ENCODE results near the gene CHRND. TPM values are rescaled to one million over a fixed set of nuclear protein-coding genes. Genes with fewer than 3 reads are reported as not detected.

Gene CHRND
- total RNA-seq (not detected), polyA plus RNA-seq (not detected)
- long read RNA-seq, donor 1: 0 reads
- long read RNA-seq, donor 2: 0 reads
- long read RNA-seq, donor 3: 0 reads

DNA sequence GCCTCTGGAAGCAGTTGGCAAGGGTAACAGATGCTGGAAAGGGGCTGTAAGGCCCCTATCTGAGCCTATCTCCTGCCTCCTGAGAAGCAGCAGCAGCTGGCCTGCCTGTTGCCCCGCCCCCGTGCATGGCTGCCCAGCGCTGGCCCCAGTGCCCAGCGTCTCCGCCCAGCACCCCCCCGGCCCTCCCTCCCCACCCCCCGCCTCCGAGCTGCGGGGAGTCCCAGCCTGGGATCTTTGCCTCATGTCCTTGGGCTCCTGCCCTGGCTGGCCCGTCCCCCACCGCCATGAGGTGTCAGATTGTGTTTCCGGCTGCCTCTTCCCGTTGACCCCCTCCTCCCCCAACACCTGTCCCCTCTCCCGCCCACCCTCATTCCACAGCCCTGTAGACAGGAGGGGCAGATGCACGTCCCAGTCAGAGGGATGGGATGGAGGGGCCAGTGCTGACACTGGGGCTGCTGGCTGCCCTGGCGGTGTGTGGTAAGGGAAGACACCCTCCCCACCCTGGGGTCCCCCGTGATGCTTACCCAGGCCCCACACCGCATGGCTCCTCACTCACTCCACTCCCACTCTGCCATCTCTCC, at the start of gene CHRND:
Gene CHRND (plus strand): TSS at position 370 of the 581 bp plus-strand sequence. CDS start 56 bp downstream, at position 426.
- ATAC-seq (peak; percentile 29 to 68 (median 46)), DNase-seq (peak in 3 of 5 donors; percentile 37 to 57 (median 50))
- 9 to 29% (median 13%) methylated on average over 10 to 18 of the region's 18 CpGs for WGBS, 4 donors
- H3K36me3 ChIP-seq: no peaks in the 10 kb centered on the region
- intact Hi-C loops (cut with DNase I): loop anchor here in 4 of 10 donors (10.0 kb wide), 1 partner anchor 621 kb away; no protein-coding TSS in a partner anchor
- no peak within 1 kb of the TSS for H3K4me3 ChIP-seq
- no peaks in the 10 kb centered on the region for H3K9me3 ChIP-seq
- TF ChIP-seq POLR2A (IDR thresholded peaks at IDR 0.05): no peak
- TF ChIP-seq, protein P1, sequence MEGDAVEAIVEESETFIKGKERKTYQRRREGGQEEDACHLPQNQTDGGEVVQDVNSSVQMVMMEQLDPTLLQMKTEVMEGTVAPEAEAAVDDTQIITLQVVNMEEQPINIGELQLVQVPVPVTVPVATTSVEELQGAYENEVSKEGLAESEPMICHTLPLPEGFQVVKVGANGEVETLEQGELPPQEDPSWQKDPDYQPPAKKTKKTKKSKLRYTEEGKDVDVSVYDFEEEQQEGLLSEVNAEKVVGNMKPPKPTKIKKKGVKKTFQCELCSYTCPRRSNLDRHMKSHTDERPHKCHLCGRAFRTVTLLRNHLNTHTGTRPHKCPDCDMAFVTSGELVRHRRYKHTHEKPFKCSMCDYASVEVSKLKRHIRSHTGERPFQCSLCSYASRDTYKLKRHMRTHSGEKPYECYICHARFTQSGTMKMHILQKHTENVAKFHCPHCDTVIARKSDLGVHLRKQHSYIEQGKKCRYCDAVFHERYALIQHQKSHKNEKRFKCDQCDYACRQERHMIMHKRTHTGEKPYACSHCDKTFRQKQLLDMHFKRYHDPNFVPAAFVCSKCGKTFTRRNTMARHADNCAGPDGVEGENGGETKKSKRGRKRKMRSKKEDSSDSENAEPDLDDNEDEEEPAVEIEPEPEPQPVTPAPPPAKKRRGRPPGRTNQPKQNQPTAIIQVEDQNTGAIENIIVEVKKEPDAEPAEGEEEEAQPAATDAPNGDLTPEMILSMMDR (IDR thresholded peaks at IDR 0.05): no peak
- peaks cover 28 to 51% (median 37%) of the 10 kb centered on the region in 9 donors for H3K27me3 ChIP-seq
- H3K27ac ChIP-seq: no peak within 1 kb of the TSS
- H3K4me1 ChIP-seq: peaks cover 0 to 44% (median 21%) of the 10 kb centered on the region in 12 donors

DNA sequence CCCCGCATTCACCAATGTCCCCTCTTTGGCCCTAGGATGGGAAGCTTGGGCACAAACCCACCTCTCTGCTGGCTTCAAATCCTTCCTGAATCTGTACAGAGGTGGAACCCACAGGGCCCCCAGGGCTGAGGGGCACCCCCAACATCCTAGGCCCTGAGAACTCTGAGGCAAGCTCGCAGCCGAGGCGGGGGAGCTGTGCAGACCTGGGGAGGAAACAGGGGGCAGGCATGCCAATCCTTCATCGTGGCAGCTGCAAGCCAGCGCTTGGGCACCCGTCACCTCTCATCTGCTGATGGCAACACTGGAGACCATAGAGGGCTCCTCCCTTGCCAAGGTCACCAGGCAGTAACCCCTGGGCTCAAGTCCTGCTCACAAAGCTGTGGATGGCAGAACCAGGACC, 49.2 kb upstream of the CHRND start:
- Histone ChIP-seq H3K9me3 (peaks cover 0 to 5% (median 0%) of the 10 kb centered on the region in 12 donors), H3K4me1 (no peaks in the 10 kb centered on the region), H3K4me3 (no peak overlapping the region), H3K27me3 (peaks cover 0 to 58% (median 3%) of the 10 kb centered on the region in 9 donors), H3K36me3 (no peaks in the 10 kb centered on the region), H3K27ac (no peak overlapping the region)
- no peak for TF ChIP-seq POLR2A (IDR thresholded peaks at IDR 0.05)
- TF ChIP-seq, protein P1 (IDR thresholded peaks at IDR 0.05): no peak
- ATAC-seq: no peak
- 89 to 95% (median 93%) methylated on average over 3 to 7 of the region's 7 CpGs for WGBS, 4 donors
- peak in 1 of 5 donors; percentile 6 for DNase-seq
- intact Hi-C loops (cut with DNase I): no loop called here

DNA sequence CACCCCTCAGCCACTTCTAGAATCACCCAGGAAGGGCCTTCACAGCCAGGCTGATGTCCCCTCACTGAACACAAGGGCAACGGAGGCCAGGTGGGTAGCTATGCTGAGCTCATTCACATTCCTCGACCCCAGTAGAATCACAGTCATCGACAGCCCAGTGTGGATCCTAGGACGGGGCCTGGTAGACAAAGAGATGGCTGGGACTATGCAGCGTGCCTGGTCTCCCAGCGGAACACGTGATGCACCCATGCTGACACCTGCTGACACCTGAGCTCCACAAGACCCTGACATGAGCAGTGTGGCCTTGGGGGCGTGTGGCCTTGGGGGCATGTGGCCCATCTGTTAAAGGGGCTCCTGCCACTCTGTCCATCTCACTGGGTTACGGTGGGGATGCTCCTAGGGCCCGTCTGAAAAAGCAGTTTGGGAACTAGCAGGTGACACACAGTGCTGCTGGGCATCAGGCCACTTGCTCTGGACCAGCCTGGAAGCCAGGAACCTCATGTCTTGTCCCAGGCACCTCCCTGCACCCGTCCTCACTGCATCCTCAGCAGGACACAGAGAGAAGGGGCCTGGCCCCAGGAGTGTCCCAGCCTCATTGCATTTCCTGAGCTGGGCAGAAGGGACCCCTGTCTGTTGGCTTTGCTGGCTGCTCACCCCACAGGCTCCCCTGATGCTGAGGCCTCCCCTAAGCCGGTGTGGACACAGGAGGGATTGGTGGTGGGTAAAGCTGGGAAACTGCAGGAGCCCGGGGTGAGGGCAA, 48.0 kb upstream of the CHRND start:
- TF ChIP-seq, protein P1 (IDR thresholded peaks at IDR 0.05): no peak
- TF ChIP-seq POLR2A (IDR thresholded peaks at IDR 0.05): no peak
- Histone ChIP-seq H3K9me3 (no peaks in the 10 kb centered on the region), H3K4me3 (no peak overlapping the region), H3K4me1 (no peaks in the 10 kb centered on the region), H3K36me3 (no peaks in the 10 kb centered on the region), H3K27me3 (peaks cover 0 to 63% (median 3%) of the 10 kb centered on the region in 9 donors), H3K27ac (no peak overlapping the region)
- WGBS, 4 donors: 90 to 93% (median 93%) methylated on average over 8 to 13 of the region's 13 CpGs
- intact Hi-C loops (cut with DNase I): no loop called here
- ATAC-seq (no peak), DNase-seq (peak in 1 of 5 donors; percentile 22)

All from heart left ventricle (tissue), 16 donors.